Gastroesophageal sphincter (tissue), 3 donors: ENCODE data around the gene ATAD5.

Experiments
- POLR2A ChIP-seq, 2 donors: fragments of 450-650 bp; IDR thresholded peaks; one replicate each; pipeline ENCODE4 v1.6.1; 2017; ENCODE audit warnings: antibody characterized with exemption in 2 of 2, mild to moderate bottlenecking in 2 of 2, moderate library complexity in 1 of 2
- TF ChIP-seq, protein P1 (sequence below), 4 experiments: fragments of 200-600 bp in 2 of 4; fragments of 450-650 bp in 2 of 4; sonication (generic) in 1 of 4; IDR thresholded peaks; one replicate each; pipeline ENCODE4 v1.5.1; 2017 to 2019; ENCODE audit warnings: antibody characterized with exemption in 4 of 4, mild to moderate bottlenecking in 2 of 4, moderate library complexity in 2 of 4

GRCh38 chr17:30913955-30914354, 82.2 kb downstream of the ATAD5 start:
- TF ChIP-seq, protein P1, sequence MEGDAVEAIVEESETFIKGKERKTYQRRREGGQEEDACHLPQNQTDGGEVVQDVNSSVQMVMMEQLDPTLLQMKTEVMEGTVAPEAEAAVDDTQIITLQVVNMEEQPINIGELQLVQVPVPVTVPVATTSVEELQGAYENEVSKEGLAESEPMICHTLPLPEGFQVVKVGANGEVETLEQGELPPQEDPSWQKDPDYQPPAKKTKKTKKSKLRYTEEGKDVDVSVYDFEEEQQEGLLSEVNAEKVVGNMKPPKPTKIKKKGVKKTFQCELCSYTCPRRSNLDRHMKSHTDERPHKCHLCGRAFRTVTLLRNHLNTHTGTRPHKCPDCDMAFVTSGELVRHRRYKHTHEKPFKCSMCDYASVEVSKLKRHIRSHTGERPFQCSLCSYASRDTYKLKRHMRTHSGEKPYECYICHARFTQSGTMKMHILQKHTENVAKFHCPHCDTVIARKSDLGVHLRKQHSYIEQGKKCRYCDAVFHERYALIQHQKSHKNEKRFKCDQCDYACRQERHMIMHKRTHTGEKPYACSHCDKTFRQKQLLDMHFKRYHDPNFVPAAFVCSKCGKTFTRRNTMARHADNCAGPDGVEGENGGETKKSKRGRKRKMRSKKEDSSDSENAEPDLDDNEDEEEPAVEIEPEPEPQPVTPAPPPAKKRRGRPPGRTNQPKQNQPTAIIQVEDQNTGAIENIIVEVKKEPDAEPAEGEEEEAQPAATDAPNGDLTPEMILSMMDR (IDR thresholded peaks at IDR 0.05) = no peak
- no peak for TF ChIP-seq POLR2A (IDR thresholded peaks at IDR 0.05)
